ENCODE results near the gene WNT3.

The WNT3 gene

GRCh38 chr17:46730679-46731078 is 87.8 kb downstream of the WNT3 start:
- DNase-seq (ENCODE audit: low spot score), result no peak

DNA sequence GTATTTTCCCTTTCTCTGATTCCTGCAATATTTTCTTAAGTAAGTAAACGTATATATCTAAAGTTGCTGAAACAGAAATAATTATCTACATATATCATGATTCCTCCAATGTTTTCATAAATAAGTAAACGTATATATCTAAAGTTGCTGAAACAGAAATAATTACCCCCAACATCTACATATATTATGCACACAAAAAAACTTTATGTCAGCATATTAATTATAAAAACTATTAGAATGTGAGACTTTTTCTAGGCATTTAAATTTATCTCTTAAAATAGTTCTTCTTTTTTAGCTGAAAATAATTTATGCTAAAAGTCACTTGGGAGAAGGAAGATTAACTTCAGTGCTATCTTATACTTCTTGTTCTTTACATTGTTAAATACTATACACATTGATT is 88.5 kb downstream of the WNT3 start:
- no peak for DNase-seq (ENCODE audit: low spot score)

DNA sequence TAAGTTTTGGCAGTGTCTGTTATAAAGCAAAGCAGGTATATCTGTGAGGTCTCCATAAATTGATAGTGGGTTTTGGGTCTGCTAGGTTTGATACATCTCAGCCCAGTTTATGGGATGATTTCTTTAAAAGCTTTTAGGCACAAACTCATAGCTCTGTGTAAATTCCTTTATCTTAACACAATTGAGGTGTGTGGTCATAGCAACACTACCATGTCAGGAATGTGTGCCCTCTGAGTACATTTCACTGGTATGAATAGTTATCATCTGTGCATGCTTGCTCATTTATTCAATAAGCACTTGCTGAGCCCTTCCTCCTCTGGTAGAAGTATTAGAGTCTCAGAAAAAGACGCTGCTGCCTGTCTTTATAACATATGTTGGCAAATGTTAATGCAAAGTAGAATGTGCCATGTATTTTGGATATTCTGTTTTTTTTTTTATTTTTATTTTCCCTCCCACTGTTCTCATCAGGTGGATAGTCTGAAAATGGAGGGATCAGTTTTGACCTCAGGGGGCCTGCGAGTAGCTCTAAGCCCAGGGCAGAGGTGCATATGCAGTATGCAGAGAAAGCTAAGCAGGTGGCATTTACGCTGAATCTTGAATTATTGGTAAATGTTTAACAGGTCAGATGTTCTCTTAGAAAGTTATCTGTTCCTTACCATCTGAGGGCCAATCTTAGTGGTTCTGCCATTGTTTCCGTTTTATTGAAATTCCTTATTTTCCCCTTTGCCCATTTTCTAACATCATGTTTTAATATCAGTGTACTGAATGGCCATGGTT is 90.7 kb downstream of the WNT3 start:
- no peak for DNase-seq (ENCODE audit: low spot score)

DNA sequence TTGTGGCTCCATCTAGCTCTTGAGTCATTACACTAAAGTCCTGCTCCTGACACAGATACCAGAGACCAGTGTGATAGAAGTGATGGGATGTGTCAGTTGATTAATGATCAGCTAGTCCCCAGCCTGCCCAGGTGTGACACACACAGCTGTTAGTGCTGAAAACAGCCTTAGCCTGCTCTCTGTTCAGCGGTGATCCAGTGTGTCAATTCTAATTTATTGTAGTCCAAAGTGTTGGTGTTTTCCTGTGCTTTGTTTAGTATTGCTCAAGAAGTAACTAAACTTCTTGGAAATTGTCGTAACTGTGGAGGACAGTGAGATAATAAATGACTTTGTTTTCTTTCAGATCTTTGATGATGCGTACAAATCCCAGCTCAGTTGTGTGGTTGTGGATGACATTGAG is 92.3 kb downstream of the WNT3 start:
- DNase-seq (ENCODE audit: low spot score), result no peak

GRCh38 chr17:46722662-46723285 is 95.7 kb downstream of the WNT3 start:
- DNase-seq (ENCODE audit: low spot score), result no peak

DNA sequence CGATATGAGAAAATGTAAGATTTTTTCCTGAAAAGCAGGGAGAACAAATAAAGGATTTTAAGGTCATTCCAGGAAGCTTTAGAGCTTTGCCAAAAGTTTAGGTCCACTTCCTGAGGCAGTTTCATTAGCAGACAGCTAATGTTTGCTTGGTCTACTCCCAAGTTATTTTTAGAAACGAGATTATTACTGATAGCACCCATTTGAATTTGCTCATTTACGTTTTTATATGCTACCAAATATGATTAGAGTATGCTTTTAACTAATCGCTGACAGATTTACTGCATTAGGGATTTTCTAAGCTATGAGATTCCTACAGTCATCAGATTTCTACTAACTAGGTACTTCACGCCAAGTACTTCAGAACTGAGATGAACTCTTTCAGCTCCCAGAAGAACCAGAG is 98.1 kb downstream of the WNT3 start:
- DNase-seq (ENCODE audit: low spot score), result no peak

DNA sequence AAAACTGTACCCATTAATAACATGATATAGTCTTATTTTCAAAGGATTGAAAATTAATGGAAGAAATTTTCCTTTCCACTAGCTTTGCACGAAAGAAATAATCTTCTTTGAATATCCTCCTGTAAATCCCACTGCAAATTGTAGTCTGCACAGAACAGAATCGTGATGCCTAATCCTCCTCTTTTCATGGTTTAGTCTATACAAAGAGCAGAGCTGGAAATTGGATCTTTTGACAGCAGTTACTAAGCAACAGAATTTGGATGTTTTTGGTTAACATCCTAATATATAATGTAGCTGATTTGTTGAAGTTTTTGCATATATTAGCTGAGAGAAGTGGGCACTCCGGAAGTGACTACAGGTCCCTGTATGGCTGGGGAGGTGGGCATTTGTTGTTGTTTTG is 98.6 kb downstream of the WNT3 start:
- DNase-seq (ENCODE audit: low spot score), result no peak

- DNase-seq (ENCODE audit: low spot score), result no peak
Observed at GRCh38 chr17:46717999-46718398, 100.5 kb downstream of the WNT3 start.
